ENCODE results near the gene DLGAP1. TPM values are rescaled to one million over a fixed set of nuclear protein-coding genes. Genes with fewer than 3 reads are reported as not detected.

The DLGAP1 gene
- total and polyA plus RNA-seq, 2 of the 8 experiments (the other 6 are each of a cell fraction or from before 2014, with no cell fraction given), result 11.8 to 16.9 TPM

DNA sequence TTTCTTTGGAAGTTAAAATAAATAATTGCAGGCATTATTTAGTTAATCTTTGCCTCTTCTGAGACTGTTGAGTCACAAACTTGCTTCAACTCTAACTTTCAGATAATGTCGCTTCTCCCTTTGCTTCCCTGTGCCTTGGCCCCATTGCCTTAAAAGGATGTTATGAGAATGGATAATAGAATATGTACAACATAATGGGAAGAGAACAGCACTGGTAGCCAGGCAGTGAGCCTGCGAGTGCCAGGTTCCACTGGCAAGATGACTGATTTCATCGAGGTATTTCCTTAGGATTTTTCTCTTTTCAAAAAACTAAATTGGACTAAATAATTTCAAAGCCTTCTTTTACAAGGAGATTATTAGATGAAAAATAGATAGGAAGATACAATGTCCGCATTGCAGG, 584.2 kb downstream of the DLGAP1 start:
- Histone ChIP-seq H2BK15ac (ENCODE audit: low read length) (no peak overlapping the region), H3K56ac (replicated peaks; ENCODE audit: insufficient read length, low read depth, low read length) (no peak overlapping the region), H3K9ac (replicated peaks in 1 of 4; ENCODE audit: extremely low read depth in 1 of 4, low read depth in 3 of 4, low read length in 3 of 4) (no peak overlapping the region), H3K4me1 (replicated peaks in 1 of 4; ENCODE audit: control insufficient read depth in 3 of 4, insufficient read depth in 4 of 4, low read length in 3 of 4) (peaks cover 0 to 4% (median 1%) of the 10 kb centered on the region in 4 experiments; a peak in 3 of 7 replicates), H3K18ac (ENCODE audit: extremely low read depth, low read length) (no peak overlapping the region), H4K91ac (replicated peaks; ENCODE audit: insufficient read length, low read length) (no peak overlapping the region), H3K14ac (ENCODE audit: insufficient read length) (no peak overlapping the region), H3K27me3 (replicated peaks in 1 of 4; ENCODE audit: control insufficient read depth in 3 of 4, extremely low read depth in 1 of 4, insufficient read depth in 3 of 4, low read length in 3 of 4) (no peaks in the 10 kb centered on the region), H3K27ac (ENCODE audit: low read depth, low read length) (no peak overlapping the region), H2BK20ac (ENCODE audit: low read length) (no peak overlapping the region), H2AK5ac (ENCODE audit: low read depth, low read length) (no peak overlapping the region), H3K4me2 (ENCODE audit: insufficient read depth in 1 of 2, low read depth in 2 of 2, low read length in 2 of 2) (no peak overlapping the region), H2BK12ac (ENCODE audit: low read depth, low read length) (no peak overlapping the region), H4K20me1 (replicated peaks in 1 of 2; ENCODE audit: control insufficient read depth in 1 of 2, insufficient read depth in 2 of 2, low read length in 2 of 2) (no peaks in the 10 kb centered on the region), H3K36me3 (ENCODE audit: control insufficient read depth in 2 of 4, insufficient read depth in 4 of 4, low read length in 3 of 4) (no peaks in the 10 kb centered on the region), H3K9me3 (ENCODE audit: insufficient read depth in 2 of 2, low read depth in 1 of 2, low read length in 1 of 2) (no peaks in the 10 kb centered on the region), H2AFZ (ENCODE audit: low read length) (no peak overlapping the region), H3K4me3 (ENCODE audit: extremely low read depth in 1 of 4, insufficient read depth in 2 of 4, low read depth in 3 of 4, low read length in 4 of 4) (no peak overlapping the region), H3K79me1 (ENCODE audit: low read depth, low read length) (no peaks in the 10 kb centered on the region), H2BK5ac (ENCODE audit: low read depth, low read length) (no peak overlapping the region), H3K23ac (ENCODE audit: insufficient read length) (no peak overlapping the region), H4K5ac (ENCODE audit: insufficient read length, low read depth, low read length) (no peak overlapping the region), H3K4ac (replicated peaks; ENCODE audit: insufficient read length, low read depth, low read length) (no peak overlapping the region), H3K23me2 (ENCODE audit: low read depth, low read length) (no peaks in the 10 kb centered on the region), H2BK120ac (replicated peaks; ENCODE audit: low read depth, low read length) (no peak overlapping the region), H3K79me2 (ENCODE audit: control insufficient read depth in 1 of 2, insufficient read depth in 2 of 2, low read length in 2 of 2) (no peaks in the 10 kb centered on the region), H4K8ac (ENCODE audit: extremely low read depth, insufficient read depth, low read length) (no peak overlapping the region)
- no peak for DNase-seq (ENCODE audit: low read depth in 1 of 2, low spot score in 2 of 2)
- 93% methylated on average over 4 of the region's 4 CpGs; no CpG with 5 or more reads in 1 of the 2 experiments for WGBS, 2 experiments (ENCODE audit: extremely low coverage in 1 of 2, insufficient coverage in 1 of 2, insufficient read length in 1 of 2, insufficient replicate concordance in 2 of 2, low coverage in 1 of 2, low lambda C conversion rate in 2 of 2, missing lambda C conversion rate in 1 of 2)
- ChIA-PET POLR2A (ENCODE audit: partially characterized antibody) (no interaction called here), CTCF (ENCODE audit: partially characterized antibody) (interaction anchor here (0.8 to 6.2 kb wide), 15 partner anchors 7 to 178 kb away, joined by 3 to 107 read pairs (median 9); no protein-coding TSS in a partner anchor)
- FAIRE-seq, result no peak
- TF ChIP-seq KDM4A (IDR thresholded peaks at IDR 0.05; ENCODE audit: low read depth, low read length, severe bottlenecking) (no peak), RNF2 (IDR thresholded peaks at IDR 0.05; ENCODE audit: borderline replicate concordance, low read depth, low read length, missing control alignments, poor library complexity, severe bottlenecking) (no peak), POLR2AphosphoS5 (IDR thresholded peaks at IDR 0.05; ENCODE audit: low read depth, low read length) (no peak), RFX5 (IDR thresholded peaks at IDR 0.05; ENCODE audit: borderline replicate concordance, low read depth, low read length) (no peak), SRF (IDR thresholded peaks at IDR 0.05; ENCODE audit: low read depth, low read length) (no peak), TEAD4 (IDR thresholded peaks at IDR 0.05; ENCODE audit: low read depth, low read length) (no peak), CHD2 (IDR thresholded peaks at IDR 0.05; ENCODE audit: low read length) (no peak), NRF1 (IDR thresholded peaks at IDR 0.05; ENCODE audit: low read depth, low read length) (no peak), FOSL1 (IDR thresholded peaks at IDR 0.05; ENCODE audit: insufficient read depth, low read depth, low read length) (no peak), SP4 (IDR thresholded peaks at IDR 0.05; ENCODE audit: low read length) (no peak), SP2 (IDR thresholded peaks at IDR 0.05; ENCODE audit: low read length) (no peak), NANOG (IDR thresholded peaks at IDR 0.05; ENCODE audit: insufficient read depth, low read depth, low read length, poor library complexity, severe bottlenecking) (no peak), CREB1 (IDR thresholded peaks at IDR 0.05) (no peak), SUZ12 (IDR thresholded peaks at IDR 0.05; ENCODE audit: low read length) (no peak), CEBPB (IDR thresholded peaks at IDR 0.05; ENCODE audit: low read depth, low read length) (no peak), CHD1 (IDR thresholded peaks at IDR 0.05; ENCODE audit: low read depth, low read length) (no peak)
